Lower leg skin (tissue), 4 donors: ENCODE results near the gene ZBTB7C. TPM values are rescaled to one million over a fixed set of nuclear protein-coding genes. Genes with fewer than 3 reads are reported as not detected.
A peak's percentile ranks its signal among the peaks of the same experiment; 100 is the strongest.

Experiments
- DNase-seq, 2 donors: peaks; one replicate each; pipeline ENCODE4 v3.0.0-alpha.2; 2019; ENCODE audit warnings: low spot score in 2 of 2
- H3K4me3 ChIP-seq: fragments of 200-600 bp; sonication (generic); 2 replicates; pipeline ENCODE4 v1.5.1; 2017; ENCODE audit warnings: mild to moderate bottlenecking, low read depth; ENCODE audit not compliant: poor library complexity, severe bottlenecking
- CTCF ChIP-seq, 3 donors: fragments of 450-650 bp; IDR thresholded peaks; one replicate each; pipeline ENCODE4 v1.5.1; 2016; ENCODE audit warnings: antibody characterized with exemption in 3 of 3, mild to moderate bottlenecking in 3 of 3, moderate library complexity in 2 of 3
- POLR2A ChIP-seq, 2 donors: fragments of 450-650 bp; IDR thresholded peaks; one replicate each; pipeline ENCODE4 v1.6.1; 2016 to 2017; ENCODE audit warnings: antibody characterized with exemption in 2 of 2, mild to moderate bottlenecking in 1 of 2, moderate library complexity in 1 of 2
- WGBS, 2 donors: methylation state at CpG; one replicate each; pipeline ENCODE4 v1.1.5; 2018; 5-methylcytosine and 5-hydroxymethylcytosine counted together
- intact Hi-C: fragments of 100-400 bp; cut with DNase I; formaldehyde crosslinking; loops from one replicate; pipeline ENCODE4 v1.15.0; 2023; ENCODE audit warnings: low total_unique reads
- total RNA-seq, 4 donors: library from RNA; depleted of rRNA; stranded (reverse); fragments of >200 nt; gene quantifications; one replicate each; pipeline ENCODE4 v1.1.0, GENCODE V29; 2016

The ZBTB7C gene
- total RNA-seq, 4 donors from 2014 or later, result 44.2 to 59.7 (median 50.7) TPM

DNA sequence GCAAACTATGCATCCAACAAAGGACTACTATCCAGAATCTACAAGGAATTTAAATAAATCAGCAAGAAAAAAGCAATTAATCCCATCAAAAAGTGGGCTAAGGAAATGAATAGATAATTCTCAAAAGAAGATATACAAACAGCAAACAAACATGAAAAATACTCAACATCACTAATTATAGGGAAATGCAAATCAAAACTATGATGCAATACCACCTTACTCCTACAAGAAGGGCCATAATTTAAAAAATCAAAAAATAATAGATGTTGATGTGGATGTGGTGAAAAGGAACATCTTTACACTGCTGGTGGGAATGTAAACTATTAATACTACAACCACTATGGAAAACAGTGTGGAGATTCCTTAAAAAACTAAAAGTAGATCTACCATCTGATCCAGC, 164.7 kb downstream of the ZBTB7C start:
- no peak overlapping the region for H3K4me3 ChIP-seq
- intact Hi-C loops, result no loop called here
- TF ChIP-seq POLR2A (IDR thresholded peaks at IDR 0.05) (no peak), CTCF (IDR thresholded peaks at IDR 0.05) (no peak)
- no peak for DNase-seq

GRCh38 chr18:48238636-48239035, 170.5 kb downstream of the ZBTB7C start:
- no peak for DNase-seq
- 45 to 52% methylated on average over 3 of the region's 3 CpGs for WGBS, 2 donors

DNA sequence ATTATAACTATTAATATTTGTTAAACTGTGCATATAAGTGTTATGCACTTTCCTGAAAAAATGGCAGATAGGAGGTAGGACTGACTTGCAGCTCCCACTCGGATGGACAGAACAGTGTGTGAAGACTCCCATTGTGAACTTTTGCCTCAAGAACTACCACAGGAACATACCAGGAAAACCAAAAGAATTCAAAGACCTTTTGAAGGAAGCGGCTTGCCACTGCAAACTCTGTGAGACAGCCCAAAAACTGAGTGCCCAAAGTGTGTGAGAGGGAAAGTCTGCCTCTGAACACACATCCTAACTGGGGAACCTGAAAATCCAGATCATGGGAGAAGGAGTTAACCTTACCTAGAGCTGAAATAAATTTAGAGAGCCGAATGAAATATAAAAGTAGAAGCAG, 171.0 kb downstream of the ZBTB7C start:
- no peak for TF ChIP-seq CTCF (IDR thresholded peaks at IDR 0.05)
- no peak for TF ChIP-seq POLR2A (IDR thresholded peaks at IDR 0.05)
- intact Hi-C loops, result no loop called here
- WGBS, 2 donors, result 61 to 86% methylated on average over 3 of the region's 3 CpGs
- DNase-seq, result no peak
- no peak overlapping the region for H3K4me3 ChIP-seq

More at GRCh38 chr18:48238636-48239035, 170.5 kb downstream of the ZBTB7C start:
- H3K4me3 ChIP-seq, result no peak overlapping the region
- intact Hi-C loops, result no loop called here
- TF ChIP-seq POLR2A (IDR thresholded peaks at IDR 0.05) (no peak), CTCF (IDR thresholded peaks at IDR 0.05) (no peak)

GRCh38 chr18:48236822-48237221, 172.4 kb downstream of the ZBTB7C start:
- DNase-seq, result no peak
- TF ChIP-seq POLR2A (IDR thresholded peaks at IDR 0.05), result no peak
- intact Hi-C loops, result no loop called here
- WGBS, 2 donors, result 77 to 80% methylated on average over 2 of the region's 2 CpGs
- H3K4me3 ChIP-seq, result no peak overlapping the region

- WGBS, 2 donors, result 85 to 93% methylated on average over 7 of the region's 7 CpGs
- peak; percentile 55 to 87 for DNase-seq
- H3K4me3 ChIP-seq, result no peak overlapping the region
- TF ChIP-seq POLR2A (IDR thresholded peaks at IDR 0.05) (no peak), CTCF (IDR thresholded peaks at IDR 0.05) (no peak)
- intact Hi-C loops, result no loop called here
These were observed 178.6 kb downstream of the ZBTB7C start for GRCh38 chr18:48230467-48231113.

DNA sequence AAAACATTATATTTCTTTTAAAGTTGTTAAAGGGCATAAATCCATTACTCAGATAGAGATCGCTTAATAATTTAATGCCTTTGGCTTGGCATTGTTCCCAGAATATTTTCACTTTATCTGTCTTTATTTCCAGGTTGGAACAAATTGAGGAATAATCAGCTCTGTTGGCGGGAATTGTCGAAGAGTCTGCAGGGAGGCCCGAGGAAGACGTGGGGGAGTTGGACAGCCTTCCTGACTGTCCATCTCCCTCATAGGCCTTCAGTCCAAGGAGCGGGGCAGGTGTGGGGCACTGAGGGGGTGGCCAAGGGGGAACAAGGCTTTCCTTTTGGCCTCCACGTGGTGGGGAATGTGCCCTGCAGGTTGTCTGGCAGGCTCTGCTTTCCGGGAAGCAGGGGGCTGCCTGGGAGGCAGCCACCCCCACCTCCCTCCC, 179.6 kb downstream of the ZBTB7C start:
- no peak overlapping the region for H3K4me3 ChIP-seq
- no peak for DNase-seq
- WGBS, 2 donors, result 25 to 28% methylated on average over 8 of the region's 8 CpGs
- no peak for TF ChIP-seq CTCF (IDR thresholded peaks at IDR 0.05)
- no peak for TF ChIP-seq POLR2A (IDR thresholded peaks at IDR 0.05)
- intact Hi-C loops, result no loop called here
